M059J (cell line): ENCODE data around the gene SLC25A4. TPM values are rescaled to one million over a fixed set of nuclear protein-coding genes. Genes with fewer than 3 reads are reported as not detected.
"Not testable (repeated sequence)": the region's sequence is repeated elsewhere in the genome, so short reads cannot be mapped to it uniquely, and the experiment has no call there.

Source experiments
- DNase-seq: peaks from one replicate; pipeline ENCODE4 v3.0.0-alpha.2; 2012; ENCODE audit warnings: low read depth
- total RNA-seq: library from RNA; depleted of rRNA; stranded (reverse); fragments of >200 nt; shearing (Covaris generic); gene quantifications from 2 replicates; pipeline ENCODE4 v1.2.3, GENCODE V29; 2014; rRNA removed

The SLC25A4 gene
- total RNA-seq, 1 experiment from 2014 or later = 22.3 TPM

DNA sequence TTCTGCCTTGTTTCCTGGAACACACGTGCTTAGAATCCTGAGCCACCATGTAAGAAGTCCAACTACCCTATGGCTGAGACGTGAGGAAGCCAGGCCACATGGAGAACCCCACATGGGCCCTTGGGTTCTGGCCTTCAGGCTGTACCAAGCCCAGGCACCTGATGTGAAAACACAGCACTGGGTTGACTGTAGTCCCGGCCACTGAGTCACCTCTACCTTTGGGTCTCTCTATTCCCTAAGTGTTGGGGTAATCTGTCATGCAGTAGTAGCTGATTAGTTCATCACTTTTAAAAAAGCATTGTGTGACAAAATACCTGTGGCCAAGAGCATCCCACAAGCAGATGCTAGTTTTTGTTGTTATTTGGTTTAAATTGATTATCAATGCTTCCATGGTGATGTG lies 36.4 kb downstream of the SLC25A4 start:
- DNase-seq = no peak

DNA sequence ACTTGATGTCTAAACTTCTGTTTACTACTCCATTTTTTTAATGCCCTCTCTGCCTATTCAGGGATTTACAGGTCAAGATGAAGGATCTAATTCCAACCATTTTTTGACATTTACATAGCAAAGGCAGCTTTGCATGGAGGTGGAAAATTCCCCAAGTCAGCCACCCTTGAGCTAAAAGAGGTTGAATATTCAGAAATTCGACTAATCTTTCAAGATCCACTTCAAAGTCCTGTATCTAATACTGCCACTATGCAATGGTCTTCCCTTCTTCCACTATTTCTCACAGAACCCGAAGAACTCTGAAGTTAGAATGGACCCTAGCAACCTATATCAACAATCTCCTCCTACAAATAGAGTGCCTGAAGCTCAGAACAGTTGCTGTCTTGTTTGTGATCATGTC lies 39.2 kb downstream of the SLC25A4 start:
- no peak for DNase-seq

DNA sequence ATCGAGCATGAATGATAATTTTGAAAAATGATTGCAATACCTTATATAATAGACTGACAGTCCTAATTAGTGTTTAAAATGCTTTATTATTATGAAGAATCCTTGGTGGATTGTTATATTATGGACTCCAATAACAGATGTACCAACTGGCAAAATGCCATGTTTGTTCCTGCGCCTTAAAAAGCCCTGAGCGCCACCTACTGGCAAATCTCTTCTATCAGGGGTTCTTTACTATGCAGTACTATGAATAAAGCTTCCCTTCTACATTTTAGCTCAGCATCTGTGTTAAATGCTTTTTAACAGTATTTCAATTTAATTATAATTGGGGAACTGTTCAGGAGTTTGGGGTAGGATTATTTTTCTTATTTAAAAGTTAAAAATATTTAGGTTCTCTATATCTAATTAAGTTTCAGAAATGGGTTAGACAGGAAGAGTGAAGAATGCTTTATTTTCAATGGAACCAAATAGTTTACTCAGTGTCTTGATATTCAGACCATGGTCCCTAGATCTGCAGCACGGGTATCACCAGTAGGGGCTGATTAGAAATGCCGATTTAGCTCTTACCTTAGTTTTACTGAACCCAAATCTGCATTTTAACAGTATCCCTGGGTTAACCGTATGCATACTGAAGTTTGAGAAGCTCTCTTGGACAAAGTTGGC lies 40.7 kb downstream of the SLC25A4 start:
- peak; percentile 75 for DNase-seq

DNA sequence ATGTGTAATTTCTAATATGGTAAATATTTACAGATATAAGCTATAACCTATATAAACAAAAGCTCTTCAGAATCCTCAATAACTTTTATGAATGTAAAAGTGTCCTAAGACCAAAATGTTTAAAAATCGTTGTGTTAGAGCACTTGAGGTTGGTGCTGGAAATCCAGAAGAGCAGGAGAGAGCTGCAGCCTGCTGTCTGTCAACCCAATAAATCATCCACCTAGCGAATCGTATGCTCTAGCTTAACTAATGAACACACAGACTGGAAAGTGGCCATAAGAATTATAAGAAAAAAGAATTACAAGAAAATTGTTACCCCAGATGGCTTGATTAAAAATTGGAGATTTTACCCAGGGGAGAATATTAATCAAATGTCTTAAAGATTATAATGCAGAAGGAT lies 43.7 kb downstream of the SLC25A4 start:
- DNase-seq = no peak

DNA sequence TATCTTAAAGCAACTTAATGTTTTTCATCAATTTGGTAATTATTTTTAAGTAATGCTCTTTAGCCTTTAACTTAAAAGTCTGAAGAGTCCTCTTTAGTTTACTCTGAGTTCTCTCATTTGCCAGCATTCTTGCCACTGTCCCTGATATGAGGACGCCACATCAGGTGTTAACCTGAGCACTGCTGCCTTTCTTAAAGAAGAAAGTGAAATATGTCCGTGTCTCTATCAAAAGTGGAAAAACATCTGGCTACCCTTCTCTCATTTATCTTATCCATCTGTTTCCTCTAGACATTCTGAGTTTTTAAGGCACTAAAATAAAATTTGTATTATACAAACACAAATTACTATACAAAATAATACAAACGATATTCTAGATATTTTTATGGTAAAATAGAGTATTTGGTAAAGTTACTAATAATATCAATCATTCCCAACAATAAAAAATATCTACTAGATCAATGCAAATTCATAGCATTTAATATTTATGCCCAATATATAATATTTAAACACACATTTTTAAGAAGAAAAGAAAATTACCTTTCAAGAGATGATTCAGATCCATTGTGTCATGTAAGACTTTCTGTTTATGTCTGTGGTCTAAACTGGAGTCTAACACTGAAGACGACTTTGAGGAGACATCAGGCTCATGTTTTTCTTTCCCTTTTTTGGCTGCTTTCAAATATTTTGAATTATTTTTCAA lies 46.7 kb downstream of the SLC25A4 start:
- DNase-seq = no peak

DNA sequence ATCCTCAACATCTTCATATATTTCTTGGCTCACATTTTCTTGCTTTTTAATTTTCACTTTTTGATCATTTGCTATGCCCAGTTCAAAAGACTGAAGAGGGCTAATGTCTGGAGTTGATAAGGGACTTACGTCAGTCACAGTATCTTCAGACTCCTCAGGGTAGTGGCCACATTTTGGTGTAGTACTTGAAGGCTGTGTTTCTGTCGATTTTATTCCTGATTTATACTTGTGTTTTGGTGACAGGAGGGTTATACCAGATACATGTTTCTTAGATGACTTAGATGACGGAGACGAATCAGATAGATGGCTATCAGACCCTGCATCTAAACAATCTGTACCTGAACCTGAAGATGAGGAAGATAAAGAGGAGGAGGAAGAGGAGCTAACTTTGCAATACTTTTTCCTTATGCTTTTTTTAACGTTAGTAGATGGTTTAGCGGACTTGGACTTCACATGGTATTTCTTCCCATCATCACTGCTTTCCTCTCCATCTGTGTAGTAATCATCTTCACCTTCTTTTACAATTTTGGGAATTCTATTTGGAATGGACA lies 47.3 kb downstream of the SLC25A4 start:
- DNase-seq = no peak

DNA sequence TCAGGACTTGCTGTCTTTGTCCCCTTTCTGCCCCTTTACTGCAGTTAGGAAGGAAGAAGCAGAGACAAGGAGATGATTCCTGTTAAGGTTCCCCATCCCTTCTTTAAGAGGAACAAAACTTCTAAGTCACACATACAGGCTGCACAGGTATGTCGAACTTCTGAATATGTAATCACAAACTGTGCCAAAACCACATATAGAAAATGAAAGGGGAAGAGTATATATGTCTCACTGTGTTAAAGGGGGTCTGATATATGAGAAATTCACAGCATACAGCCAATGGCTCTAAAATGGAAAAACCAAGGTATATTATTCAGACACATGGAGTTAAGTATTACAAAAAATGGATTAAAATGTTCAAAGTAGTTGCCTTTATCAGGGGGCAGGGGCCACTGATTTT lies 49.0 kb downstream of the SLC25A4 start:
- DNase-seq = no peak

DNA sequence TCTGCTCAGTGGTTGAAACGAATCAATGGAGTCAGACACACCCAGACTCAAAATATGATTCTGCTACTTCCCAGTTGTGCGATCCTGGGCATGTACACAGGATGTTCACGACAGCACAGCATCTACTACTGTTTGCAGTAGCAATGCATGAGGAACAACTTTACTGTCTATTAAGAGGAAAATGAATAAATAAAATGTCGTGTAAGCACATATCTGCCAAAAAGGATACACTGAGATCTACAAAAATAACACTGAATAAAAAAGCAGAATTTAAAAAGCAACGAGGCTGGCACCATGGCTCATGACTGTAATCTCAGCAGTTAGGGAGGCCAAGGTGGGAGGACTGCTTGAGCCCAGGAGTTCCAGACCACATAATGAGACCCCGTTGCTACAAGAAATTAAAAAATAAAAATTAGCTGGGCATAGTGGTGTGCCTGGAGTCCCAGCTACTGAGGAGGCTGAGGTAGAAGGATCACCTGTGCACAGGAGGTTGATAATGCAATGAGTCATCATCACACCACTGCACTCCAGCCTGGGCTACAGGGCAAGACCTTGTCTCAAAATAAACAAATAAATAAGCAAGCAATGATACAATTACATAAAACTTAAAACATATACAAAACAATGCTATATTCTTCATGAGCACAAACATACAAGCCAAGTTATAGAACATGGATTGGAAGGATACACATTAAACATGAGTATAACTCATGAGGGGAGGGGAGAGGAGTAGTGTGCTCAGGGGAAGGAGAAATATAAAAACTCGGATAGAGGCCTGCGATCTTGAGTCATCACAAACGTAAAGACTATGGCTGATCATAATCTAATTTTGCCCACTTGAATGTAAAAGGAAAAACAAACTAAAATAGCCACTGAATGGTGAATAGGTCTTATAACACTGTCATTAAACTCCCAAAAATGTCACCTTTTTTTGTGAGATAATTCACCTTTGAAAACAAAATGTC lies 52.1 kb downstream of the SLC25A4 start:
- no peak for DNase-seq

DNA sequence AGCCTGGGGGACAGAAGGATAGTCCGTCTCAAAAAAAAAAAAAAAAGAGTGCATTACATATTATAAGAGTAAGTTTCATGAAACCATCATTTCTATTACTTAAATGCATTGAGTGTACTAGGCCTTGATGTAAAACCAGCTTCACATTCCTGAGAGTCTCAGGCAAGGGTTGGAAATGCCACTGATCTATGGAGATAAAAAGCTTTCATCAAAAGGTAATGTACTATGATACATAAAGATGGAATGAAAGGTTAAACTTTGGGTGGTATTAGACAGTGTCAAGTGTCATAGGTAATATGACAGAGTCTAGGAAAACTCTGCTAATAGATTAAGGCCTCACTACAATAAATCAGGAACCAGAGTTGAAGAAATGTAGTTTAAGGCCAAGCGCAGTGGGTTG lies 53.4 kb downstream of the SLC25A4 start:
- DNase-seq = peak; percentile 18

DNA sequence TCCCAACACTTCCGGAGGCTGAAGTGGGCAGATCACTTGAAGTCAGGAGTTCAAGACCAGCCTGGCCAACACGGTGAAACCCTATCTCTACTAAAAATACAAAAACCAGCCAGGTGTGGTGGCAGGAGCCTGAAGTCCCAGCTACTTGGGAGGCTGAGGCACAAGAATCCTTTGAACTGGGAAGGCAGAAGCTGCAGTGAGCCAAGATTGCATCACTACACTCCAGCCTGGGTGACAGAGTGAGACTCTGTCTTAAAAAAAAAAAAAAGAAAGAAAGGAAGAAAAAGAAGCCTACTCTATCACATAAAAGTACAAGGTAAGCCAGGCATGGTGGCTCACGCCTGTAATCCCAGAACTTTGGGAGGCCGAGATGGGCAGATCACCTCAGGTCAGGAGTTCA lies 55.1 kb downstream of the SLC25A4 start:
- not testable (repeated sequence) for DNase-seq

Other genes starting within 250 kb of the SLC25A4 start
- not detected in 2 replicates for gene HELT, start 124.8 kb upstream of the SLC25A4 start, total RNA-seq
- gene CFAP97, start 60.7 kb downstream of the SLC25A4 start, total RNA-seq = 15.3 and 20.4 TPM in 2 replicates
- 14.5 and 19.8 TPM in 2 replicates for gene SNX25, start 66.3 kb downstream of the SLC25A4 start, total RNA-seq